Liver (tissue), 3 donors: Measurements from ENCODE around the gene NSMCE4A.

Source experiments
- GABPA ChIP-seq, 2 donors: IDR thresholded peaks in 1 of 2; conservative IDR thresholded peaks in 1 of 2; 2 replicates each; pipeline ENCODE4 v1.6.1; 2016; ENCODE audit warnings: antibody characterized with exemption in 2 of 2, mild to moderate bottlenecking in 1 of 2, moderate library complexity in 1 of 2
- NR2F2 ChIP-seq: IDR thresholded peaks from 2 replicates; pipeline ENCODE4 v1.6.1; 2016; ENCODE audit warnings: antibody characterized with exemption
- TAF1 ChIP-seq: conservative IDR thresholded peaks from 2 replicates; pipeline ENCODE4 v1.6.1; 2016; ENCODE audit warnings: antibody characterized with exemption, mild to moderate bottlenecking
- TF ChIP-seq, protein P1 (sequence below): fragments of 150-350 bp; IDR thresholded peaks from 2 replicates; pipeline ENCODE4 v1.5.1; 2017; ENCODE audit warnings: improper control_type of control experiment, low read depth, low read length; ENCODE audit not compliant: missing input control
- TF ChIP-seq, protein P2 (sequence below): IDR thresholded peaks from 2 replicates; pipeline ENCODE4 v1.6.1; 2016; ENCODE audit warnings: antibody characterized with exemption
- TF ChIP-seq, protein P3 (sequence below): IDR thresholded peaks from 2 replicates; pipeline ENCODE4 v1.6.1; 2016; ENCODE audit warnings: antibody characterized with exemption, mild to moderate bottlenecking
- donor health status: healthy.
- donor health status: healthy.

DNA sequence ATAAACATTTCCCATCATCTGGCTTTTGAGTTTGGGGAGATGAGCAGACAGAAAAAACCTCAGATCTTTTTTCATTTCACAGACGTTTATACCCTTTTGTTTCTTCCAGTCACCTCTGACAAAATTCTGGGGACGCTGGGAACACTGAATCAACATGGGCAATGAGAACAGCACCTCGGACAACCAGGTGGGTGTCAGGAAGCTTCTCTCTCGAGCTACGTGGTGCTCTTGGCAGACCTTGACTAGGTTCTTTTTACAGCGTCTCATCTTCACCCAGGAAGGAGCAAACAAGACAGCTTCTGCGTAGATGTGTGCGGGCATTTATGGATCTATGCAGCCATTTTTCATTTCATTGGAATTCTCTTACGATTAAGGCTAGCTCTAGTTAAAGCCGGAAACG lies 46.8 kb upstream of the NSMCE4A start:
- TF ChIP-seq GABPA (IDR thresholded peaks at IDR 0.05 in 1 of 2, conservative IDR thresholded peaks at IDR 0.05 in 1 of 2) (no peak), NR2F2 (no peak), TAF1 (no peak)
- TF ChIP-seq, protein P1, sequence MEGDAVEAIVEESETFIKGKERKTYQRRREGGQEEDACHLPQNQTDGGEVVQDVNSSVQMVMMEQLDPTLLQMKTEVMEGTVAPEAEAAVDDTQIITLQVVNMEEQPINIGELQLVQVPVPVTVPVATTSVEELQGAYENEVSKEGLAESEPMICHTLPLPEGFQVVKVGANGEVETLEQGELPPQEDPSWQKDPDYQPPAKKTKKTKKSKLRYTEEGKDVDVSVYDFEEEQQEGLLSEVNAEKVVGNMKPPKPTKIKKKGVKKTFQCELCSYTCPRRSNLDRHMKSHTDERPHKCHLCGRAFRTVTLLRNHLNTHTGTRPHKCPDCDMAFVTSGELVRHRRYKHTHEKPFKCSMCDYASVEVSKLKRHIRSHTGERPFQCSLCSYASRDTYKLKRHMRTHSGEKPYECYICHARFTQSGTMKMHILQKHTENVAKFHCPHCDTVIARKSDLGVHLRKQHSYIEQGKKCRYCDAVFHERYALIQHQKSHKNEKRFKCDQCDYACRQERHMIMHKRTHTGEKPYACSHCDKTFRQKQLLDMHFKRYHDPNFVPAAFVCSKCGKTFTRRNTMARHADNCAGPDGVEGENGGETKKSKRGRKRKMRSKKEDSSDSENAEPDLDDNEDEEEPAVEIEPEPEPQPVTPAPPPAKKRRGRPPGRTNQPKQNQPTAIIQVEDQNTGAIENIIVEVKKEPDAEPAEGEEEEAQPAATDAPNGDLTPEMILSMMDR = no peak
- TF ChIP-seq, protein P2, sequence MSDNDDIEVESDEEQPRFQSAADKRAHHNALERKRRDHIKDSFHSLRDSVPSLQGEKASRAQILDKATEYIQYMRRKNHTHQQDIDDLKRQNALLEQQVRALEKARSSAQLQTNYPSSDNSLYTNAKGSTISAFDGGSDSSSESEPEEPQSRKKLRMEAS = no peak
- TF ChIP-seq, protein P3, sequence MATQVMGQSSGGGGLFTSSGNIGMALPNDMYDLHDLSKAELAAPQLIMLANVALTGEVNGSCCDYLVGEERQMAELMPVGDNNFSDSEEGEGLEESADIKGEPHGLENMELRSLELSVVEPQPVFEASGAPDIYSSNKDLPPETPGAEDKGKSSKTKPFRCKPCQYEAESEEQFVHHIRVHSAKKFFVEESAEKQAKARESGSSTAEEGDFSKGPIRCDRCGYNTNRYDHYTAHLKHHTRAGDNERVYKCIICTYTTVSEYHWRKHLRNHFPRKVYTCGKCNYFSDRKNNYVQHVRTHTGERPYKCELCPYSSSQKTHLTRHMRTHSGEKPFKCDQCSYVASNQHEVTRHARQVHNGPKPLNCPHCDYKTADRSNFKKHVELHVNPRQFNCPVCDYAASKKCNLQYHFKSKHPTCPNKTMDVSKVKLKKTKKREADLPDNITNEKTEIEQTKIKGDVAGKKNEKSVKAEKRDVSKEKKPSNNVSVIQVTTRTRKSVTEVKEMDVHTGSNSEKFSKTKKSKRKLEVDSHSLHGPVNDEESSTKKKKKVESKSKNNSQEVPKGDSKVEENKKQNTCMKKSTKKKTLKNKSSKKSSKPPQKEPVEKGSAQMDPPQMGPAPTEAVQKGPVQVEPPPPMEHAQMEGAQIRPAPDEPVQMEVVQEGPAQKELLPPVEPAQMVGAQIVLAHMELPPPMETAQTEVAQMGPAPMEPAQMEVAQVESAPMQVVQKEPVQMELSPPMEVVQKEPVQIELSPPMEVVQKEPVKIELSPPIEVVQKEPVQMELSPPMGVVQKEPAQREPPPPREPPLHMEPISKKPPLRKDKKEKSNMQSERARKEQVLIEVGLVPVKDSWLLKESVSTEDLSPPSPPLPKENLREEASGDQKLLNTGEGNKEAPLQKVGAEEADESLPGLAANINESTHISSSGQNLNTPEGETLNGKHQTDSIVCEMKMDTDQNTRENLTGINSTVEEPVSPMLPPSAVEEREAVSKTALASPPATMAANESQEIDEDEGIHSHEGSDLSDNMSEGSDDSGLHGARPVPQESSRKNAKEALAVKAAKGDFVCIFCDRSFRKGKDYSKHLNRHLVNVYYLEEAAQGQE = no peak
